Measurements from ENCODE around the gene XYLT2. TPM values are rescaled to one million over a fixed set of nuclear protein-coding genes. Genes with fewer than 3 reads are reported as not detected.

The XYLT2 gene
- total RNA-seq, 3 donors from 2014 or later, result 13.6 to 27.5 (median 24.4) TPM

- intact Hi-C loops (cut with DNase I; ENCODE audit: low total_unique reads), result no loop called here
- Histone ChIP-seq H3K4me3 (no peak overlapping the region), H3K4me1 (no peaks in the 10 kb centered on the region), H3K9me3 (no peaks in the 10 kb centered on the region), H3K27ac (no peak overlapping the region), H3K27me3 (no peaks in the 10 kb centered on the region), H3K36me3 (peaks cover 5% of the 10 kb centered on the region)
- TF ChIP-seq CTCF (IDR thresholded peaks at IDR 0.05) (no peak), POLR2AphosphoS5 (IDR thresholded peaks at IDR 0.05) (no peak), POLR2A (IDR thresholded peaks at IDR 0.05) (no peak)
- no peak for DNase-seq (ENCODE audit: low spot score in 2 of 2)
Observed at GRCh38 chr17:50359998-50360461, 14.1 kb downstream of the XYLT2 start.

GRCh38 chr17:50360486-50361115, 14.7 kb downstream of the XYLT2 start:
- intact Hi-C loops (cut with DNase I; ENCODE audit: low total_unique reads), result no loop called here
- Histone ChIP-seq H3K4me3 (no peak overlapping the region), H3K4me1 (no peaks in the 10 kb centered on the region), H3K27ac (no peak overlapping the region), H3K9me3 (no peaks in the 10 kb centered on the region), H3K36me3 (peaks cover 5% of the 10 kb centered on the region), H3K27me3 (no peaks in the 10 kb centered on the region)
- DNase-seq (ENCODE audit: low spot score in 2 of 2), result no peak
- TF ChIP-seq POLR2A (IDR thresholded peaks at IDR 0.05) (no peak), POLR2AphosphoS5 (IDR thresholded peaks at IDR 0.05) (no peak), CTCF (IDR thresholded peaks at IDR 0.05) (no peak)

- intact Hi-C loops (cut with DNase I; ENCODE audit: low total_unique reads), result no loop called here
- H3K9me3 ChIP-seq, result no peaks in the 10 kb centered on the region
- H3K27me3 ChIP-seq, result no peaks in the 10 kb centered on the region
- H3K4me1 ChIP-seq, result no peaks in the 10 kb centered on the region
- peak overlapping the region; percentile 40 to 52 for H3K27ac ChIP-seq
- peak; percentile 28 to 68 (median 66) for TF ChIP-seq CTCF (IDR thresholded peaks at IDR 0.05)
- no peak for TF ChIP-seq POLR2A (IDR thresholded peaks at IDR 0.05)
- no peak overlapping the region for H3K4me3 ChIP-seq
- no peak for DNase-seq (ENCODE audit: low spot score in 2 of 2)
- H3K36me3 ChIP-seq, result peaks cover 3% of the 10 kb centered on the region
Observed at GRCh38 chr17:50361561-50362480, 15.9 kb downstream of the XYLT2 start.

GRCh38 chr17:50362661-50363060, 16.7 kb downstream of the XYLT2 start:
- no peaks in the 10 kb centered on the region for H3K36me3 ChIP-seq
- H3K27ac ChIP-seq, result no peak overlapping the region
- TF ChIP-seq POLR2A (IDR thresholded peaks at IDR 0.05) (no peak), POLR2AphosphoS5 (IDR thresholded peaks at IDR 0.05) (no peak), CTCF (IDR thresholded peaks at IDR 0.05) (no peak)
- H3K9me3 ChIP-seq, result no peaks in the 10 kb centered on the region
- no peak for DNase-seq (ENCODE audit: low spot score in 2 of 2)
- H3K4me3 ChIP-seq, result no peak overlapping the region
- H3K4me1 ChIP-seq, result no peaks in the 10 kb centered on the region
- no peaks in the 10 kb centered on the region for H3K27me3 ChIP-seq
- intact Hi-C loops (cut with DNase I; ENCODE audit: low total_unique reads), result no loop called here

All from breast epithelium (tissue), 4 donors.